ENCODE data around the gene DNMBP.
A peak's percentile ranks its signal among the peaks of the same experiment; 100 is the strongest.

- peak; percentile 58 to 60 (median 58) for TF ChIP-seq CTCF (IDR thresholded peaks at IDR 0.05; ENCODE audit: control extremely low read depth in 1 of 3, insufficient read depth in 1 of 3, low read depth in 1 of 3, low read length in 3 of 3)
- TF ChIP-seq MAFK (IDR thresholded peaks at IDR 0.05; ENCODE audit: low read depth, low read length): no peak
- no peak for TF ChIP-seq CHD1 (IDR thresholded peaks at IDR 0.05; ENCODE audit: low read depth, low read length)
- no peak for TF ChIP-seq CEBPB (IDR thresholded peaks at IDR 0.05; ENCODE audit: low read depth, low read length)
- no peak for TF ChIP-seq USF2 (IDR thresholded peaks at IDR 0.05; ENCODE audit: low read length)
- TF ChIP-seq SP1 (IDR thresholded peaks at IDR 0.05; ENCODE audit: low read depth, low read length): no peak
- no peak for TF ChIP-seq SRF (IDR thresholded peaks at IDR 0.05; ENCODE audit: low read depth, low read length)
- TF ChIP-seq CBX8 (IDR thresholded peaks at IDR 0.05; ENCODE audit: borderline replicate concordance, low read depth, low read length): no peak
- peak; percentile 52 to 63 for TF ChIP-seq RAD21 (IDR thresholded peaks at IDR 0.05 in 1 of 2, conservative IDR thresholded peaks at IDR 0.05 in 1 of 2; ENCODE audit: low read depth in 2 of 2, low read length in 2 of 2)
- no peak for TF ChIP-seq MAX (IDR thresholded peaks at IDR 0.05)
- no peak for TF ChIP-seq SIN3A (conservative IDR thresholded peaks at IDR 0.05 in 1 of 2, IDR thresholded peaks at IDR 0.05 in 1 of 2; ENCODE audit: low read depth in 1 of 2, low read length in 2 of 2)
- no peak for TF ChIP-seq NRF1 (IDR thresholded peaks at IDR 0.05; ENCODE audit: low read depth, low read length)
- TF ChIP-seq YY1 (IDR thresholded peaks at IDR 0.05; ENCODE audit: low read depth, low read length): no peak
Measured at GRCh38 chr10:99859585-99859984, 150.2 kb downstream of the DNMBP start.

Measured in H1 (cell line).